CD4-positive, alpha-beta T cell treated with Interleukin-12 subunit alpha and Interleukin-12 subunit beta, for 1 hour (primary cell): ENCODE results near the gene INTS12.

Experiments used
- DNase-seq: peaks from one replicate; pipeline ENCODE4 v3.0.0-alpha.2; 2020

The INTS12 gene

DNA sequence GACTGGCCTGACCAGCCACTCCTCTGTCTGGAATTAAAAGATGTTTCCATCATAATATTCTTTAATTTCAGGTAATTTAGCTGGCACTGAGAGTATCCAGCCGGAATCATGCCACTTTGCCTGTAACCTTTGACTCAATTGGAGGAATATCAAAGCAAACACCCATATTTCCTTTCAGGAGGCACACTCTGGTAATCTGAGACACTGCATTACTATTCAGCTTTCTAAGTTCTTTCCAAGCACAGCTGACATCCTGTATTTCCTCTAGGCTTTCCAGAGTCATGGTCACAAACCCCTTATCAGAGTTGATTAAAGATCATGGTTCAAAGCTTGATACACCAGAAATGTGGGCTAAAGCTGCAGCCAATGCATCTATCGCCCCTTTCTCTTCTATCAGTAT, 29.3 kb downstream of the INTS12 start:
- no peak for DNase-seq

DNA sequence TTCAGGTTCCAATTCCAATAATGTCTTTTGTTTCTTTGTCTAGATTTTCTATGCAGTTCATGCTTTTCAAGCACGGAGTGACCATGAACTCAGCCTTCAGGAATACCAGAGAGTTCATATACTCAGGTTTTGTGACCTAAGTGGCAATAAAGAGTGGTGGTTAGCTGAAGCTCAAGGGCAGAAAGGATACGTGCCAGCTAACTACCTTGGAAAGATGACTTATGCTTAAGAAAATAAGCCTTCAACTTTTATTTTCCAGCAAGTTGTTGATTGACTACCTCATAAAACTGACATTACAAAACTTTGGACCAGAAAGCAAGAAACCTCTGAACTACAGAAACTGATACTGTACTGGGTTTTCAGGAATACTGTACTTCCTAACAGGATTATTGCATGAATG, 30.8 kb downstream of the INTS12 start:
- no peak for DNase-seq

DNA sequence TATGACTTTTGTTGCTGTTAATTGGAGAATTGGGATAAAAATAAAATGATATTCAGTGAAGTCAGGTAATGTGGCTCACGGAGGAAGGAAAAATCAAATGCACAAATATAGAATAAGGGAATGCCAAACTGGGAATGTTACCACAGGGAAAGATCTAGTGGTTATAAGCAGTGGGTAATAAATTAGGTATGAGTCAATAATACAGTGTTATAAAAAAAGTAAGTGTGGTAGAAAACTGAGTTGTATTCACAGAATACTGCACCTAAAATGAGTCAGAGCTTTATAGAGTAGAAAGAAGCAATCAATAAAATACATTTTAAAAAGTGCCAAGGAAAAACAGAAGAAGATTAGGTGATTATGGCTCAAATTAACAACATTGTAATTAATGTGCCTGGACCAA, 34.5 kb downstream of the INTS12 start:
- DNase-seq, result no peak

DNA sequence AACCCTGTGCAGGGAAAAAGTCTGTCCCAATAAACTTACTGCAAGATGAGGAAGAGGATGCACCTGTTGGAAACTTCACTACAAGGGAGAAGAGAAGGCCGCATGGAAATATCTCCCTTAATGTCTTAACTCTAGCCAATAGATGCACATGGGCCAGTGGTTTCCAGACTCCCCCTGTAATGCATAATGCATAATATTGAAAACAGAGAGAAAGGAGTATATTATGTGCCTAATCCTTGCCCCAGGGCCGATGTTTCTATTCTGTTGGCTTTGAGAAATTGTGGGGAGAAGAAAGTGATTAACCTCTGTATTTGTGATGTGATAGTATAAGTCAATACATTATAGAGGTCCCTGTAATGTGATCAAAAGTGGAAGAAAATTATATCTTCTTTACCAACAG, 37.2 kb downstream of the INTS12 start:
- DNase-seq, result no peak

DNA sequence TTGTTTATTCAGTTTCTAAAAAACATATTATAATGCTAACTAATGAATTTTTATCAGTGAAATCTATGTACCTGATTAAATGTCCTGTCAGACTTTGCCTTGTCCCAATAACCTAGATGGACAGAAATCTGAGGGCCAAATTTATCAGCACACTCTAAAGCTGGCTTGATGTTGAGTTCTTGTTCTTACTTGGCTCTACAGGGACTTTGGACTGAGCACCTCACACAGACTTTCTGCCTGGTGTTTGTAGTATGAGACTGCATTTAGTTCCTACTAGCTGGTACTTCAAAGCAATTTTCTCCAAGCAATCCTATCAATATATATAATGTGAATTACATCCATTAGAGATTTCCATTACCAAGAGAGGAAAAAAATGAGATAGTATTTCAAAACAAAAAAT, 37.8 kb downstream of the INTS12 start:
- no peak for DNase-seq

DNA sequence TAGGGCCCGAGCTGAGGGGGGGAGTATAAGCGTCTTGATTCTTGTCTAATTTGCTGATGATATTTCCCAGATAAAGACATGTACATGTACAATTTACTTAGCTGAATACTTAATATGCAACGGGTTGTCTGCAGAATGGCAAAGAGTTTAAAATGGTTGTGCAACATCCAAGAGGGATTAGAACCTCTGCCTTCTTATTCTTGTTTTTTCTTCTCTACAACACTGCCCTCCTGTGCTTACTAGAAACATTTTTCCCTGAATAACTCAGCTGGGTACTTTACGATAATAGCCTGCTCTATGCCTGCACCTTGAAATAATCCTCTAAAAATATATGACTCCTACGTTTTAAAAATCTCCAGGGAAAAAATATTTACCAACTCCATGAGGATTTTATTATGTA, 41.8 kb downstream of the INTS12 start:
- no peak for DNase-seq

DNA sequence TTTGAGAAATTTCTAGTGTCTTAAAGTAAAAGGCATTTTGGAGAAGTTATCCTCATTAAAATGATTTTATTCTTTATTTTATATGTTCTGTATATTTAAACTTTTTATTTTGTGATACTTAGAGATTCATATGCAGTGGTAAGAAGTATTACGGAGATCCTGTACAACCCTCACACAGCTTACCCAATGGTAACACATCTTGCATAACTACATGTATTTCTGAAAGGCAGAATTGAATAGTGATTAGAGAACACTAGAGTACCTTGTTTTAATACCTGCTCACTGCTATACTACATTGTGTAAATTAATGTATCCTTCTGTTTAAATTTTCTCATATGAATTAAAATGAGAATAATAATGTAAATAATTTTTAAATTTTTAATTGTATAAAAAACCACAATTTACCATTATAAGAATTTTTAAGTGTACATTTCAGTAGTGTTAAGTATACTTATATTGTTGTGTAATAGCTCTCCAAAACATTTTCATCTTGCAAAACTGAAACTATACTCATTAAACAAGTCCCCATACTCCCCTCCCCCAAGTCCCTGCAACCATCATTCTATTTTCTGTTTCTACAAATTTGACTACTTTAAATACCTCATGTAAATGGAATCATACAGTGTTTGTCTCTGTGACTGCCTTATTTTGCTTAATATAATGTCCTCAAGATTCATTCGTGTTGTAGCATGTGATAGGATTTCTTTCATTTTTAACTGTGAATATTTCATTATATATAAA, 45.4 kb downstream of the INTS12 start:
- no peak for DNase-seq

DNA sequence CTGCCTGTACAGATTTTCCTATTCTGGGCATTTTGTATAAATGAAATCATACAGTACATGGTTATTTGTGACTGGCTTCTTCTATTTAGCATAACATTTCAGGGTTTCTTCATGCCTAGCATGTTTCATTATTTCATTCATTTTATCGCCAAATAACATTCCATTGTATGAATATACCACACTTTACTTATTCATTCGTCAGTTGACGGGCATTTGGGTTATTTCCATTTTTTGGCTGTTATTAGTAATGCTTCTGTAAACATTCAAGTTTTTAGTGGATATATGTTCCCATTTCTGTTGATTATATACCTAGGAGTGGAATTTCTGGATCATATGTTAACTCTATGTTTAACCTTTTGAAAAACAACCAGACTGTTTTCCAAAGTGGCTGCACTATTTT, 47.5 kb downstream of the INTS12 start:
- no peak for DNase-seq

DNA sequence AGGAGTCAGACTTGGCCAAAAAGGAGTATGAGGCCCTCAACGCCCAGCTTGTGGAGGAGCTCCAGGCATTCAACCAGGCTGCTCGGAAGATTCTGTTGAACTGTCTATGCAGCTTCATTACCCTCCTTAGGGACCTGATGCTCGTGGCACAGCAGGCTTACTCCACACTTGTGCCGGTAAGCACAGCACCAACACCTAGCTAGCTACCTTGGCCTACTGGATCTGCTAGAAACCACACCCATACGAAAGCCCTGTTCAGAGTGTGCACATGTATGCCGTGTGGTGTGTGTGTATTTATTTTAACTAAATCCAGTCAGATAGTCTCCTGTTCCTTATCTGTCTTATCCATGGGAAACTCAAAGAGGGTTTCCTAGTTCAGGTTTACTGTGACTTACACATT, 49.3 kb downstream of the INTS12 start:
- DNase-seq, result no peak

DNA sequence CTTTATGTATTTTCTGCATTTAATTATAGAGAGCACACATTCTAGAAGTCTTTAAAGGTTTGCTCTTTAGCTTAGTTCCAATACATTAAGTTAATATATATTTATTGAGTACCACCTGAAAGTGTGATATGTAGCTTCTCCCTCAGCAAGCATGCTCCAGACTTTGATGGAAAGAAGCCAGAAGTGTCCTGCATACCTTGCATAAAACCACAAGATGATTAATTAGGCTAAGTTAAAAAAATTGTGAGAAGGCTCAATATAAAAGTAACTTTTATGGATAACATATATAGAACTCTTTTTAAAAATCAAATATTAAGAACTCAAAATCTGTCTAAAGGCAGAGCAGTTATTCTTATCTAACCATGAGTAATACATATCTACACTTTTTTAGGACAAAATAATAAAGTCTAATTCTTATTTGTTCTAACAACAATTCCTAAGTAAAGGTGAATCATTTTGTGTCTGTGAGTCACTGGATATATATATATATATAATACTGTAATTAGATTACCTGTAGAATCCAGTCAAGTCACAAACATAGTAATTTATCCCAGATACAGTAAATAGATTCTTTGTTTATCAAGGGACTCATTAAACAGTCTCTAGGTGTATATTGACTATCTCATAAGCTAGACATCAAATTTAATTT, 51.2 kb downstream of the INTS12 start:
- DNase-seq, result no peak

DNA sequence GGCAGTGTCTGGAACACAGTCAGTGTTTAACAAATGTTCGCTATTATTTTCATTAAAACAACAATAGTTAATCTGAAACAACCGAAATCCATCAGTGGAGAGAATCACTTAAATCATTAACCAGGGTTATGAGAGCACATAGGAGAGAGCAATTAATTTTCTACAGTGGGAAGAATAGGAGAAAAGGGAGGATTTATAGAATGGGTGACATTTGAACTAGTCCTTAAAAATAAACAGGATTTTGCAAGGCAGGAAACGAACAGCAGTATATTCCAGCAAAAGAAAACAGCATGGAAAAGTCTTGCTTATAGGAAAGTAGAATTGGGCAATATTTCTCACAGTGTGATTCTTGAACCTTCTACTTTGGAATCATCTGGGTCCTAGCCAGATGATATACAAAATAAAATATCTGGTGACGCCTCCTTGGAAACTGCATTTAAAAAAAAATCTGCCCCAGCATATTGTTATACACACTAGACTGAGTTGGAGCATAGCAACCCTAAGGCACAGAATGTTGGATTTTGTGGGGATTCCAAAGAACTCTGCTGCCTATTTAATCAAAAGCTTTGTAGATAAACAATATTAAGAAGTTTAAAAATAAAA, 56.1 kb downstream of the INTS12 start:
- DNase-seq, result no peak

DNA sequence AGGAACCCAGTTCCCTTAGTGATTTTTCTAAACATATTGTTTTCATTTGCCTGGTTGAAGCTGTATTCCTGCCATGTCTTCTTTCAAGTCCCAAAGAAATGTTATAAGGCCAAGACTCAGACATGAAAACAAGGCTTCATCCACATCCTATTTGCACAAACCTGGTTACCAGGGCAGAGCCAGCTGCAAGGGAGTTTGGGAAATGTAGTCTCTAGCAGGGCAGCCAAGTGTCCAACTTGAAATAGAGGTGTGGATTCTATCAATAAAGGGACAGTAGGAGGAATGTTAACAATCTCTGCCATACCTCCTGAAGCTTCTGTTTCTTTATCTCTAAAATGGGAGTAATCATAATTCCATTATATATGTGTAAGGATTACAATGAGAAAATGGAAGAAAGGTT, 56.6 kb downstream of the INTS12 start:
- no peak for DNase-seq

DNA sequence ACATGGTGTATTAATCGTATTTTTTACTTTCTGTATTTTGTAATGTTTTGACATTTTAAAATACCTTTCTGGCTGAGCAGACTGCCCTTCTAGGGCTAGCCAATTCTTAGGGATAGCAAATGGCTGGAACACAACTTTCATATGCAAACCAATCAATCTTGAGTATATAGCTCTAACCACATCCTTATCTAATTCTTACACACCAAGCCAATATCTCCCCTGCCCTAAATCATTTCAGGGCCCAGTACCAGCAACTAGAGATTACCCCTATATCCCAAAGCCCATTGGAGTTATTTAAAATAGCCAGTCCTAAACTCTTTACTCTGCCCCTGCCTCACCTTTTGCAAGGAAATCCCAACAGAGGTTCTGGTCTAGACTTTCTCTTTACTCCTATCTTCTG, 58.3 kb downstream of the INTS12 start:
- DNase-seq, result no peak

DNA sequence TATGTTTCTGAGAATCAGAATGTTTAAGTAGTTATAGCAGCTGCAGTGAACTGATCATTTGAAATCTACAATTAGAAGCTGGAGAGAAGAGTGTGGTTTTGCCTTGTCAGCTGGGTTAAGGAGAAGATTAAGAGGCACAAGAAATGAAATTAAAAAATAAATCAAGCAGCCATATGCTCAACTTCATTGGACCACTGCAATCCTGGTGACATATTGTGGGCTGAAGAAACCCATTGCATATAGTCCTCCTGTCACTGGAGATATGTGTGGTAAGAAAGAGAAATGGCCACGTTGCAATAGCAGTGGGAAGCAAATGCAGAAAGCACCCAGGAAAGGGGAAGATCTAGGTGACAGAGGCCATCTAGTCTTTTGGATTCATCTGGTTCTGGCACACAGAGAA, 63.0 kb downstream of the INTS12 start:
- DNase-seq, result no peak

DNA sequence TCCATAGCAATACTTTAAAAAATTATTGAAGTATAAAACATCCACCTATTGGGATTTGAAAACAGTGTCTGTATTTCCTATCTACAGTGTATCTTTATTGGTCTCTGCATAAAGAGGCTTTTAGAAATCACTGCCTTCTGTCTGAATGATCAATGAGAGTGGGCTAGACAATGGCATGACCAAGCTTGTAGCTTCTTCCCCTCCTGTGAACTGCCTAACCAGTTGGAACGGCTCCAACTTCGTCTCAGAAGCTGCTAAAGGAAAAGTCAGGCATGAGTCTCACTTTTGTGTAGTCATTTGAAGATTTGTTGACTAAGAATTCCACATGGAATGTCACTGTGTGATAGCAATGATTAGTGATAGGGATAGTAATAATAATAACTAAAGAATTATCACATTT, 64.2 kb downstream of the INTS12 start:
- DNase-seq, result no peak

DNA sequence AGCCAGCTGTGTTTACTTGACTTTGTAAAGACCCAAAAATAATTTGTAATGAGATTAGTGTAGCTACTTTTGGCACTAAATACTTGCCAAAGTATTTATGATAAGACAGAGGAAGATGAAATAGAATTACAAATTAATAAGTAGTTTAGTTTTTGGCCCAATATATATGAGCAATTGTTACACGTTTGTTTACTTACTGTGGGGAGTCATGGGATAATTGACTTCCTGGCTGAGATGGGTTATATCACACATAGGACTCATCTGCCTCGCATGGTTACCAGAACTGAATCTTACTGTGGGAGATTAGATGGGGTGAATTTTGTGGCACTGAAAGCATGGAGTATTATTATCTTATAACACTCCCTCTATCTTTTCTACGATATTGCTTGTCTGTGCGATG, 66.6 kb downstream of the INTS12 start:
- no peak for DNase-seq

DNA sequence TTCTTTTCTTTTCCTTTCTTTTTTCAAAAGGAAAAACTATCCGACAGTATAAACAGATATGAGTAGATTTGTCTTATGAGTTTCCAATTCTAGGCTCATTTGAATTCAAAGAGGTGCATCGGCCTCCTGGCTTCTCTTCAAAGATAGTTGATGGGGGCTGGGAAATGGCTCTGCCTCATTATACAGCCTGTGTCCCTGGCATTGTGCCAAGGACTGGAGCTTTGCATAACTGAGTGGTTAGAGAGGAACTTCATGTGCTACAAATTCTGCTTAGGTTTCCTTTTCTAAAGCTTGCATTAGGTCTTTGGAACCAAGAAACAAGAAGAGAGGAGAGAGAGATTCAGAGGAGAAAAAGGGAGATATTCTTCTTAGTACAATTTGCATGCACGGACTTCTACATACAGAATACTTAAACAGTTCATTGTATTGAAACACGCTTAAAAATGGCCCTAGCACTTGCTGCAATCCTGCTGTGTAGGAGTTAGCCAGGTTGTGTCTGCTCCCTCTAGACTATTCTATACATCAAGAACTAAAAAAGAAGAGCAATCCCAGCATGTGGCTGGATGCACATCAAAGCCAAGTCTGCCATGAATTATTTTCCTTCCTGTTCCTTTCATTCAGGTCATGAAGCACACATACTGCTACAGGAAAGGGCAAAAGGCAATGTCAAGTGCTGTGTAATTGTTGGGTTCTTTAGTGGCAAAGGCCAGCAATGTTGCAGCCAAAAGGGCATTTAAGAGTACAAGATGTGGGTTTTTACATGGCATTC, 70.9 kb downstream of the INTS12 start:
- DNase-seq, result no peak

DNA sequence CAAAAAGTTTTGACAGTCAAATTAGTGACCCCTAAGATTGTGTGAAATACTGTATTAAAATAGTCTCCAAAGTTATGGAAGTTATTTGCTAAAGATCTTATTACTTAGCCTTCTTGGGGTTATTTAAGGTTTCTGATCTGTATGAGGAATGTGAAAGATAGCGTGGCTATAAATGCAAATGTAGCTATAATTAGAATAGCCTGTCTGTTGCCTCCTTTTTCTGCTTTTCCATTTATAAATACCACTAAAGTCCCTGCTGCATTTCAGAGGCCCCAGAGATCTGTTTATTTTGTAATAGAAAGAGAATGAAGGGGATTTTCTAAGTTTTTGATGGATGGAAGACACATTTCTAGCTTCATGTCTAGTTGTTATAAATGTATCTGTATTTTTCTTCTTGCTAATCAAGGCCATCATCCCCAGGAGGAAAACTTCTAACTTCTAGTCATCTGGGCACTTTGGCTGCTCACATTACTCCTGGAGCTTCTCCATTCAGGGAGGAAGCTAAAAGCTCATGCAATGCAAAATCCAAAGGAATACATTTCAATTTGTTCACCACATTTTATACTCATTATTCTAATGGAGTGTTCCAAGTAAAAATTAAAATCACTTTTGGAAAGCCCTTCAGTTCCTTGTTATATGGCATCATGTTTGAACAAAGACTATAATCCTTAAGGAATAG, 73.9 kb downstream of the INTS12 start:
- no peak for DNase-seq

DNA sequence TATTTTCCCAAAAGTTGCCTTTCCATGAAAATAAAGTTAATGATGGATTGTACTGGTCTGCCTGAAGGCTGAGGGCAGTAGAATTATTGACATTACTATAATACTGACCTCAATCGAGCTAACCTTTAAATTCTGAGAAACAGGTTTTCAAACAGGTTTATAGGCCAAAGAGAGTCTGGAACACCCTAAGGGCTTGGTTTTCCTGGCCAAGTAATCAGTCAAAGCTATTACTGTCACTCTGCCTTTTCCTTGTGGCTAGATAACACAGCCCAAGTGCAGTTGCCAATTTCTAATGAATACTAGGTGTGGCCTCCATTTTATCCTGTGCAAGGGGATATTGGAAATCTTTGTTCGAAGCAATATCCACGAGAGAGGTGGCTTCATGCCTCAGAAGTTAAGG, 75.2 kb downstream of the INTS12 start:
- DNase-seq, result no peak
